Measurements from ENCODE around the gene PIK3IP1.

PIK3IP1 gene

GRCh38 chr22:31278626-31279326 lies 13.5 kb downstream of the PIK3IP1 start:
- no peak for DNase-seq (ENCODE audit: low spot score)

DNA sequence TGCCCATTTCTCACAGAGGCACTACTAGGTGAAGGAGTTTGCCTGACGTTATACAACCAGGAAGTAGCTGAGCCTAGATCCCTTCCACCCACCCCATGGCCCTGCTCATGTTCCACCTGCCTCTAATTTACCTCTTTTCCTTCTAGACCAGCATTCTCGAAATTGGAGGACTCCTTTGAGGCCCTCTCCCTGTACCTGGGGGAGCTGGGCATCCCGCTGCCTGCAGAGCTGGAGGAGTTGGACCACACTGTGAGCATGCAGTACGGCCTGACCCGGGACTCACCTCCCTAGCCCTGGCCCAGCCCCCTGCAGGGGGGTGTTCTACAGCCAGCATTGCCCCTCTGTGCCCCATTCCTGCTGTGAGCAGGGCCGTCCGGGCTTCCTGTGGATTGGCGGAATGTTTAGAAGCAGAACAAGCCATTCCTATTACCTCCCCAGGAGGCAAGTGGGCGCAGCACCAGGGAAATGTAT lies 14.1 kb downstream of the PIK3IP1 start:
- no peak for DNase-seq (ENCODE audit: low spot score)

GRCh38 chr22:31277741-31278140 lies 14.5 kb downstream of the PIK3IP1 start:
- no peak for DNase-seq (ENCODE audit: low spot score)

- DNase-seq (ENCODE audit: low spot score): no peak
Measured at GRCh38 chr22:31276426-31277167, 15.7 kb downstream of the PIK3IP1 start.

DNA sequence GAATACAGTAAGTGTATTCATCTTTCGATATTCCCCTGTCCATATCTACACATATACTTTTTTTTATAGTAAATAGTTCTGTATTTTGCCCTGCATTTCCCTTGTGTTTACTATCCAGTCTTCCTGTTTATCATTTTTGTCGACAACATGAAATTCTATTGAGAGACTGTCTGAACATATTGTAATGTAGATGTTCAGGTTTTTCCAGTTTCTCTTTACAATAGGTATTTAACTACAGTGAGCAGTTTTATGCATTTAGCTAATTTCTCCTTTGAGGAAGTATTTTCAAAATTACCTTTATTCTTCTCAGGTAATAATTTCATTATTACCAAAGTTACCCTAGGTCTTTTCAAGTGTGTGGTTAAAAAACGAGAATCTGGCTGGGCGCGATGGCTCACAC lies 16.7 kb downstream of the PIK3IP1 start:
- DNase-seq (ENCODE audit: low spot score): no peak

GRCh38 chr22:31275018-31275417 lies 17.3 kb downstream of the PIK3IP1 start:
- DNase-seq (ENCODE audit: low spot score): no peak

DNA sequence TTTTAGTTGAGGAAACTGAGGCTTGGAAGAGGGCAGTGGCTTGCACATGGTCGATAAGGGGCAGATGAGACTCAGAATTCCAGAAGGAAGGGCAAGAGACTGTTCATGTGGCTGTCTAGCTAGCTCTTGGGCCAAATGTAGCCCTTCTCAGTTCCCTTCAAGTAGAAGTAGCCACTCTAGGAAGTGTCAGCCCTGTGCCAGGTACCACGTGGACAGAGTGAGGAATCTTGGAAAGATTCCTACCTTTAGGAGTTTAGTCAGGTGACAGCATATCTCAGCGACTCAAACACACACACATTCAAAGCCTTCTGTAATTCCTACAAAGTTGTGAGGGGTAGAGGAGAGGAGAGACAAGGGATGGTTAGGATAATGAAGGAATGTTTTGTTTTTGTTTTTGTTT lies 18.3 kb downstream of the PIK3IP1 start:
- DNase-seq (ENCODE audit: low spot score): no peak

GRCh38 chr22:31272522-31273446 lies 19.5 kb downstream of the PIK3IP1 start:
- peak; percentile 80 for DNase-seq (ENCODE audit: low spot score)

DNA sequence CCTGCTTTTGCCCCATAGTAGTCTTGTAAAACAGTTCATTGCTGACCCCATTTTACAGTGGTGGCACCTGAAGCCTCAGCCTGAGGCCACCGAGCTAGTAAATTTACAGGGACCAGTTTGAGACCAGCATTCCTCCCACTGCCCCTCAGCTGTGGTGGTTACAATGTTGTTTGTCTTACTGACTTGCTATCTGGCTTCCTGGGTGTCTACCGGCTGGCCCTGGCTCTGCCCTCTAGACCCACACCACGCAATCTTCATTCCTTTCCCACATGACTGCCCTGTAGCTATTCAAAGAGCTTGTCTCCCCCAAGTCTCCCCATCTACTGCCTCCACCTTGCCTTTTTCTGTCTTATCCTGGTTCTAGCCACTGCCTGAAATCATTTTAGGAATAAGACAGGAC lies 20.8 kb downstream of the PIK3IP1 start:
- DNase-seq (ENCODE audit: low spot score): no peak

GRCh38 chr22:31271026-31271425 lies 21.3 kb downstream of the PIK3IP1 start:
- DNase-seq (ENCODE audit: low spot score): no peak

DNA sequence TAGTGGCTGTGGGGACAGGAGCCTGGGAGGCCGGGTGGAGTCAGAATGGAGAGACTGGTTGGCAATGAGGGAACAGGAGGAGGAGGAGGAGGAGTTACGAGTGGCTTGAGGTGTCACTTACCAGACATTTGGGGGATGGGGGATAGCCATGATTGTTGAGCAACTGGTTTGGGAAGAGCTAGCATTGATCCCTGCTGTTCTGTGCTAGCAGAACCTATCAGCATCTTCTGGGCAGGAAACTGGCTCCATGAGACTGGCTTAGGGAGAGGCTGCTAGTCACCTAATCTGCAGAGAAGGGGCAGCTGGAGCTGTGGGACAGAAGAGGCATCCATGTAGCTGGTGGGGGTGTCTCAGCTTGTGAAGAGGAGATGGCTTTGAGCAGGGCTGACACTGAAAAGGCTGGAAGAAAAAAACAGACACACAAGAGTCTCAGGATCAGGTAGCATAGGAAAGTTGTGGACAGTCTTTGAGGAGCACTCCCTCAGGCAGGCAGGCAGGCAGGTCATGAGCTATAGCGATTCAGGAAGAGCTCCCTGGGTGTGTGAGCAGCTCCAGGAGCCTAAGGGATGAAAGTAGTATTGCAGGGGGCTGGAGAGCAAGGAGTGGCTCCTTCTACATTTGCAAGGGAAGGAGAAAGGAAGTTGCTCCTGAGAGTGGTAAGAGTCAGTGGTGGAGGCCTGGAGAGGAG lies 22.3 kb downstream of the PIK3IP1 start:
- no peak for DNase-seq (ENCODE audit: low spot score)

GRCh38 chr22:31268281-31268680 lies 24.0 kb downstream of the PIK3IP1 start:
- no peak for DNase-seq (ENCODE audit: low spot score)

- DNase-seq (ENCODE audit: low spot score): no peak
Measured at GRCh38 chr22:31263896-31264640, 28.2 kb downstream of the PIK3IP1 start.

GRCh38 chr22:31262312-31263133 lies 29.8 kb downstream of the PIK3IP1 start:
- no peak for DNase-seq (ENCODE audit: low spot score)

DNA sequence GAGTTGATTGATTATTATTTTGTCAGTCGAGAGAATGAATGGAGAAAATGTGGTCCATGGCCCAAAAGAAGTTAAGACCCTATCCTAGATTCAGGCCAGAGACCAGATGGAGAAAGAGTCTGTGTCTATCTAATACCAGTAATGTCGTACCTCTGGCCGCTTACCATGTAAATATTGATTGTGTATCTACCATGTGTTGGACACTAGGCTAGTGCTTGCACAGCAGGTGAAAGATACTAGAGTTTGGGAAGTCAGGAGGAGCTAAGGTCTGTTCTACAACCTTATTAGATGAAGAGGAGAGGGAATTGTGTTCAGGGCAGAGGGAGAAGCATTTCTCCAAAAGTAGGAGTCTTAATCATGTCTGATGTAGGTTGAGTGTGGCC lies 31.8 kb downstream of the PIK3IP1 start:
- no peak for DNase-seq (ENCODE audit: low spot score)

- DNase-seq (ENCODE audit: low spot score): no peak
Measured at GRCh38 chr22:31259798-31260473, 32.4 kb downstream of the PIK3IP1 start.

GRCh38 chr22:31253949-31254348 lies 38.3 kb downstream of the PIK3IP1 start:
- DNase-seq (ENCODE audit: low spot score): peak; percentile 13

DNA sequence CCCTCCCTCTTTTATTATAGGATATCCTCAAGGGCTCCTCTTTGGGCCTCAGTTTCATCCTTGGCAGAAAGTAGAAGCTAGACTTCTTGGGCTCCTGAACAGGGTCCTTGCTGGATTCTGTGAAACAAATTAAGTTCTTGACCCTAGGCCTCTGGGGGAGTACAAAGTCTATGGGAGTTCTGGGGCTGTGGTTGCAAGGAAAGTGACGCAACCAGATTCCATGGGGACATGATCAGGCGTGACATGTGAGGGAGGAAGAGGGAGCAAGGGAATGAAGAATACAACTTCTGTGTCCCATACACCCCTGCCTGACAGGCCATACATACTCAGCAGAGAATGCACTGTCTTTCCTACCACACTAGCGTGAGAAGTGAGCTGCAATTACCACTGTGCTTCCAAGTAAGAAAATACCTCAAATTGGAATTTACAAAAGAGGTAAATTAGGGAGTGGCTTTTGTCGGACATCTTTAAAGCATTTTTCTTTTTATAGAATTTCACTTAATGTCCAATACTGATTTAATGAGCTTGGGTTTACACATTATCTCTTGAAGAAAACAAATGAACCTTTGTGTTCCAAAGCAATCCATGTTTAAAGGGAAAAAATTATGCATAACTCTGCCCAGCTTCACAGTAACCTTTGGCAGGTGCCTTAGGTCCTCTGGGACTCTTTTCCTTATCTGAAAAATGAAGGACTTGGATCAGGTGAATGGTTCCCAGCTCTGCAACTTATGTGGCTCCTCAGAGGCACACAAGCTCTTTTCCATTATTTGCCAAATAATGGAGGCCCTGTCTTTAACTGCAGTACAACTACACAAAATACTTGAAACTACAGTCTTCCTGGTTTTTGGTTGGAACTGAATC lies 41.3 kb downstream of the PIK3IP1 start:
- DNase-seq (ENCODE audit: low spot score): no peak

All from Ammon's horn (tissue), 1 donor.